ENCODE results near the gene UBA1.

The UBA1 gene

GRCh38 chrX:47198026-47198686 lies 4.5 kb downstream of the UBA1 start:
- Histone ChIP-seq H3K4me2 (ENCODE audit: low read length) (no peak overlapping the region), H3K27me3 (ENCODE audit: control insufficient read depth, insufficient read depth, low read length) (no peaks in the 10 kb centered on the region), H2AFZ (no peak overlapping the region), H3K27ac (no peak overlapping the region), H3K9me3 (ENCODE audit: control insufficient read depth, low read length) (no peaks in the 10 kb centered on the region), H3K4me3 (ENCODE audit: low read depth, low read length) (no peak overlapping the region), H3K9ac (no peak overlapping the region), H3K4me1 (peaks cover 2% of the 10 kb centered on the region), H3K36me3 (ENCODE audit: control insufficient read depth, insufficient read depth, low read length) (no peaks in the 10 kb centered on the region), H3K79me2 (peaks cover 18% of the 10 kb centered on the region)
- TF ChIP-seq CTCF (IDR thresholded peaks at IDR 0.05) = no peak

- Histone ChIP-seq H3K4me3 (ENCODE audit: low read depth, low read length) (no peak overlapping the region), H3K27ac (no peak overlapping the region), H3K79me2 (peaks cover 18% of the 10 kb centered on the region), H3K36me3 (ENCODE audit: control insufficient read depth, insufficient read depth, low read length) (no peaks in the 10 kb centered on the region), H3K4me2 (ENCODE audit: low read length) (no peak overlapping the region), H3K9ac (no peak overlapping the region), H2AFZ (no peak overlapping the region), H3K27me3 (ENCODE audit: control insufficient read depth, insufficient read depth, low read length) (no peaks in the 10 kb centered on the region), H3K9me3 (ENCODE audit: control insufficient read depth, low read length) (no peaks in the 10 kb centered on the region), H3K4me1 (peaks cover 2% of the 10 kb centered on the region)
- no peak for TF ChIP-seq CTCF (IDR thresholded peaks at IDR 0.05)
Measured at GRCh38 chrX:47198687-47199080, 5.1 kb downstream of the UBA1 start.

- peaks cover 2% of the 10 kb centered on the region for H3K4me1 ChIP-seq
Measured at GRCh38 chrX:47199286-47199685, 5.7 kb downstream of the UBA1 start.

GRCh38 chrX:47200385-47201150 lies 6.9 kb downstream of the UBA1 start:
- Histone ChIP-seq H3K27me3 (ENCODE audit: control insufficient read depth, insufficient read depth, low read length) (no peaks in the 10 kb centered on the region), H3K79me2 (peaks cover 7% of the 10 kb centered on the region), H2AFZ (no peak overlapping the region), H3K9me3 (ENCODE audit: control insufficient read depth, low read length) (no peaks in the 10 kb centered on the region), H3K9ac (no peak overlapping the region), H3K4me2 (ENCODE audit: low read length) (no peak overlapping the region), H3K27ac (no peak overlapping the region), H3K4me1 (peaks cover 2% of the 10 kb centered on the region), H3K36me3 (ENCODE audit: control insufficient read depth, insufficient read depth, low read length) (no peaks in the 10 kb centered on the region), H3K4me3 (ENCODE audit: low read depth, low read length) (no peak overlapping the region)
- no peak for TF ChIP-seq CTCF (IDR thresholded peaks at IDR 0.05)

More at GRCh38 chrX:47199286-47199685, 5.7 kb downstream of the UBA1 start:
- Histone ChIP-seq H3K9me3 (ENCODE audit: control insufficient read depth, low read length) (no peaks in the 10 kb centered on the region), H3K9ac (no peak overlapping the region), H3K4me3 (ENCODE audit: low read depth, low read length) (no peak overlapping the region), H2AFZ (no peak overlapping the region), H3K4me2 (ENCODE audit: low read length) (no peak overlapping the region), H3K27me3 (ENCODE audit: control insufficient read depth, insufficient read depth, low read length) (no peaks in the 10 kb centered on the region), H3K36me3 (ENCODE audit: control insufficient read depth, insufficient read depth, low read length) (no peaks in the 10 kb centered on the region), H3K79me2 (peaks cover 14% of the 10 kb centered on the region), H3K27ac (no peak overlapping the region)
- no peak for TF ChIP-seq CTCF (IDR thresholded peaks at IDR 0.05)
